Measurements from ENCODE around the gene PES1. TPM values are rescaled to one million over a fixed set of nuclear protein-coding genes. Genes with fewer than 3 reads are reported as not detected.
A peak's percentile ranks its signal among the peaks of the same experiment; 100 is the strongest.

Gene PES1
- total and polyA plus RNA-seq, 2 of the 13 experiments (the other 11 are each of a cell fraction or from before 2014, with no cell fraction given): 65.1 to 94.7 TPM

GRCh38 chr22:30591588-30592359 is at the start of gene PES1 (continued):
- TF ChIP-seq SNAPC4 (CRISPR knock-in tag; IDR thresholded peaks at IDR 0.05) (peak; percentile 62; the same call in 1 of the 2 replicates), ZNF276 (CRISPR knock-in tag; IDR thresholded peaks at IDR 0.05; ENCODE audit: low read depth) (0 out of 2 replicates have a peak, but pooled peaks have one; percentile 64), KDM2A (CRISPR knock-in tag; IDR thresholded peaks at IDR 0.05; ENCODE audit: borderline replicate concordance, low read depth) (no peak; the same call in 1 of the 2 replicates), HNRNPK (IDR thresholded peaks at IDR 0.05; ENCODE audit: low read depth, low read length, poor library complexity, severe bottlenecking) (no peak), TFDP2 (CRISPR knock-in tag; IDR thresholded peaks at IDR 0.05) (peak; percentile 38; the same call in 1 of the 2 replicates), PITX1 (CRISPR knock-in tag; IDR thresholded peaks at IDR 0.05) (peak; percentile 74), THYN1 (CRISPR knock-in tag; IDR thresholded peaks at IDR 0.05; ENCODE audit: borderline replicate concordance, low read depth) (no peak), ZNF33B (CRISPR knock-in tag; IDR thresholded peaks at IDR 0.05) (peak; percentile 52; the same call in 1 of the 2 replicates), ZNF503 (CRISPR knock-in tag; IDR thresholded peaks at IDR 0.05) (no peak), DMAP1 (CRISPR knock-in tag; IDR thresholded peaks at IDR 0.05) (peak; percentile 87), MED13 (CRISPR knock-in tag; IDR thresholded peaks at IDR 0.05) (no peak), WIZ (CRISPR knock-in tag; IDR thresholded peaks at IDR 0.05) (no peak), HNF4A (CRISPR knock-in tag; IDR thresholded peaks at IDR 0.05) (no peak), ZNF788 (CRISPR knock-in tag; IDR thresholded peaks at IDR 0.05; ENCODE audit: borderline replicate concordance) (peak; percentile 55; the same call in 1 of the 2 replicates), ZSCAN31 (CRISPR knock-in tag; IDR thresholded peaks at IDR 0.05; ENCODE audit: low read depth) (0 out of 2 replicates have a peak, but pooled peaks have one; percentile 53), E2F1 (CRISPR knock-in tag; IDR thresholded peaks at IDR 0.05) (0 out of 2 replicates have a peak, but pooled peaks have one; percentile 15), SP4 (CRISPR knock-in tag; IDR thresholded peaks at IDR 0.05) (no peak)

Data from HepG2 (cell line).